ENCODE results near the gene ID3. TPM values are rescaled to one million over a fixed set of nuclear protein-coding genes. Genes with fewer than 3 reads are reported as not detected.

The ID3 gene
- total RNA-seq, 1 donor from 2014 or later: 40.9 TPM

DNA sequence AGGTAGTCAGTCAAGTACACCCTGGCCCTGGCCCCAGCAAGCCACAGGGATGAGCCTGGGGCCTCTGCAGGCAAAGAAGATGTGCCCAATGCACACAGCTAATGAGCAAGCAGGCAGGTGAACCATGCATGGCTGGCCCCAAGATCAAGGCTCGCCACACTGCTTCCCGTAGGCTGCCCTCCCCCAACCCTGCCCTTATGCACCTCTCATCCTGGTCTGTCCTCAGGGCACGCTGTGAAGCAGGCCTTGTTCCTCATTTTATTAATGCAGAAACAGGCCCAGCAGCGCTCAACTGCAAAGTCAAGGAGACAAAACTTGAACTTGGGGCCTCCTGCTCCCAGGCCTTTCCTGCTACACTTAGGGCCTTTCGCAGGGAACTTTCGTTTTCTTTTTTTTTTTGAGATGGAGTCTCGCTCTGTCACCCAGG, 35.6 kb upstream of the ID3 start:
- H3K36me3 Mint-ChIP-seq (ENCODE audit: low read depth): no peaks in the 10 kb centered on the region
- no peak overlapping the region for H3K27ac Mint-ChIP-seq (ENCODE audit: unreplicated experiment)
- no peak for DNase-seq (ENCODE audit: low read depth, low spot score)
- no peaks in the 10 kb centered on the region for H3K27me3 Mint-ChIP-seq (ENCODE audit: low read depth)
- TF ChIP-seq CTCF (conservative IDR thresholded peaks at IDR 0.05): no peak
- peaks cover 66% of the 10 kb centered on the region for H3K4me1 Mint-ChIP-seq
- no peak overlapping the region for H3K4me3 Mint-ChIP-seq
- no peaks in the 10 kb centered on the region for H3K9me3 Mint-ChIP-seq

- Mint-ChIP-seq H3K4me3 (no peak overlapping the region), H3K4me1 (peaks cover 64% of the 10 kb centered on the region), H3K27me3 (ENCODE audit: low read depth) (no peaks in the 10 kb centered on the region), H3K9me3 (no peaks in the 10 kb centered on the region), H3K27ac (ENCODE audit: unreplicated experiment) (peak overlapping the region; percentile 39), H3K36me3 (ENCODE audit: low read depth) (no peaks in the 10 kb centered on the region)
- DNase-seq (ENCODE audit: low read depth, low spot score): no peak
- TF ChIP-seq CTCF (conservative IDR thresholded peaks at IDR 0.05): no peak
These were observed 35.0 kb upstream of the ID3 start for GRCh38 chr1:23594149-23594907.

DNA sequence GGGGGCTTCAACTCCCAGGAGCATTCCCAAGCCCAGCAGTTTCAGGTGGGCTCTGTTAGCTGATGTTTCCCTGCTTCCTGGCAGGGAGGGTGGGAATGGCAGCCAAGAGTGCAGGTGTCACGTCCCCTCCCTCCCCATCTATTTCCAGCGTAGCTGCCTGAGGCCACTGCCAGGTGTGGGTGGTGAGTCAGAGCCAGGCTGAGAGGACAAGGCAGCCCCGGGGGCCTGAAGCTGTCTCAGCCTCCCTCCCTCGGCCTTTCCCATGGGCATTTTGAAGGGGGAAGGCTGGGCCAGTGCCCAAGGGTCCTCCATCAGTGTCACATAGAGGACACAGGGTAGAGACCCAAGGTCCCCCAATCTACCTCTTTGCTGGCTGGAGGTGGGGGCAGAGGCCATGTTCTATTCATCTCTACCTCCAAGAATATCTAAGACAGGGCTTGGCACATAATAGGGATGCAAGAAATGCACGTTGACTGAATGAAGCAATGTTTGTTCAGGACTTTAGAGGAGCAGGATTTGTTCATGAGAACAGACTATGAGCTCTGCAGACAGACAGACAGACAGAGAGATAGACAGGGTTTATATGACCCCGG, 34.4 kb upstream of the ID3 start:
- TF ChIP-seq CTCF (conservative IDR thresholded peaks at IDR 0.05): no peak
- Mint-ChIP-seq H3K36me3 (ENCODE audit: low read depth) (no peaks in the 10 kb centered on the region), H3K27me3 (ENCODE audit: low read depth) (no peaks in the 10 kb centered on the region), H3K9me3 (no peaks in the 10 kb centered on the region), H3K4me1 (peaks cover 64% of the 10 kb centered on the region), H3K27ac (ENCODE audit: unreplicated experiment) (no peak overlapping the region), H3K4me3 (no peak overlapping the region)
- DNase-seq (ENCODE audit: low read depth, low spot score): no peak

DNA sequence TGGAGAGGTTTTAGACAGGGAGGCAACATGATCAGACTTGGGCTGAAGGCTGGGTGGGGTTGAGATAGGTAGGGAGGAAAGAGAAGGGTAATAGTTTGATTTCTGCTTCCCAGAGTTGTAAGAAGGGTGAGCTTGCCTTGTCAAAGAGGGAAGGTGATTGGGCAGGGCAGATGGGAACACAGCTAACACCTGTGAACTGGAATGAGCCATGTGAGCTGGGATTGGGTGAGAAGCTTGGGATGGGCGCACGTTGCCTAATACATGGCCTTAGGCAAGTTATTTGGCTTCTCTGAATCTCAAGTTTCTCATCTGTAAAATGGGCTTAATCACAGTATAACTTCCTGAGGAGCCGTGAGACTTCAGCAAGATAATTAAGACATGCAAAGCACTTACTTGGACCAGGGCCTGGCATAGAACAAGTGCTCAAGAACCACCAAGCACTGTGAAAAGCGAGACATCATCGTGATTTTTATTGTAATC, 33.8 kb upstream of the ID3 start:
- no peaks in the 10 kb centered on the region for H3K9me3 Mint-ChIP-seq
- H3K4me1 Mint-ChIP-seq: peaks cover 63% of the 10 kb centered on the region
- H3K27ac Mint-ChIP-seq (ENCODE audit: unreplicated experiment): no peak overlapping the region
- no peaks in the 10 kb centered on the region for H3K27me3 Mint-ChIP-seq (ENCODE audit: low read depth)
- DNase-seq (ENCODE audit: low read depth, low spot score): no peak
- H3K36me3 Mint-ChIP-seq (ENCODE audit: low read depth): no peaks in the 10 kb centered on the region
- no peak for TF ChIP-seq CTCF (conservative IDR thresholded peaks at IDR 0.05)
- no peak overlapping the region for H3K4me3 Mint-ChIP-seq

DNA sequence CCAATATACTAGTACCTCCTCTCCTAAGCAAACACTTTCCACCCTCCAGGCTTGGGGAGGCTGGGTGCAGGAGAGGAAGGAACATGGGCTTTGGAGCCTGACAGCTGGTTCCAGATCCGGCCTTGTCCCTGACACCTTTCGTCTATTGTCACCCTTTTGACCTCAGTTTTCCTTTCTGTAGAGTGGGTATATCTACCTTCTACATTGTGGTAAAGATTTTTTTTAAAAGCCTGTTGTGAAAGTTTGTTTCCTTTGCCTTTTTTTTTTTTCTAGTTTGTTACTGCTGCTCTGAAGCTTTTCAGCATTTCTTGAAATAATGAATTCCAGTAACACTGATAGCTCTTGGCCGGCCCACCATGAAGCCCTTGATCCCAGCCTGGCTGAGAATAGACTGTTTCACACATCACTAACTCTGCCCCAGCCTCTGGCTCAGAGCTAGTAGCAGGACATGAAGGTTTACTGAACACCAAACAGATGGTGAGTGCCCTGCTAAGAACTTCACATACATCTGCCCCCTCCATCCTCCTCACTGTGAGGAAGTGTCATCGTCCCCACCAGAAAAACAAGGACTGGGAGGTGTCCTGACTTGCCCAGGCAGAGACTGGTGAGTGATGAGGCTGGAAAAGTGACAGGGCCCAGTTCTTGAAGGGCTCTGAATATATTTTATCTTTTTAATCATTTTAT, 33.0 kb upstream of the ID3 start:
- no peaks in the 10 kb centered on the region for H3K27me3 Mint-ChIP-seq (ENCODE audit: low read depth)
- no peaks in the 10 kb centered on the region for H3K36me3 Mint-ChIP-seq (ENCODE audit: low read depth)
- TF ChIP-seq CTCF (conservative IDR thresholded peaks at IDR 0.05): no peak
- H3K9me3 Mint-ChIP-seq: no peaks in the 10 kb centered on the region
- H3K27ac Mint-ChIP-seq (ENCODE audit: unreplicated experiment): no peak overlapping the region
- peaks cover 56% of the 10 kb centered on the region for H3K4me1 Mint-ChIP-seq
- DNase-seq (ENCODE audit: low read depth, low spot score): no peak
- no peak overlapping the region for H3K4me3 Mint-ChIP-seq

All from neural crest cell (in vitro differentiated cells).